SK-N-SH (cell line): ENCODE data around the gene KIF25.

ENCODE experiments used
- CHD2 ChIP-seq: fragments of 150-350 bp; IDR thresholded peaks from 2 replicates; pipeline ENCODE4 v1.6.1; 2018; ENCODE audit warnings: low read length; ENCODE audit not compliant: partially characterized antibody
- EZH2phosphoT487 ChIP-seq: fragments of 200-600 bp; sonication (generic); IDR thresholded peaks from 2 replicates; pipeline ENCODE4 v1.6.1; 2017; ENCODE audit warnings: low read depth, mixed run types, mild to moderate bottlenecking, antibody characterized with exemption, moderate library complexity, borderline replicate concordance
- POLR2AphosphoS5 ChIP-seq: IDR thresholded peaks from 2 replicates; pipeline ENCODE4 v1.6.1; 2012; ENCODE audit warnings: low read depth, low read length
- TAF1 ChIP-seq: IDR thresholded peaks from 2 replicates; pipeline ENCODE4 v1.6.1; 2012; ENCODE audit warnings: low read depth, mild to moderate bottlenecking, low read length, moderate library complexity, borderline replicate concordance
- TF ChIP-seq, protein P1 (sequence below): fragments of 200-600 bp; sonication (generic); IDR thresholded peaks from 2 replicates; pipeline ENCODE4 v1.6.1; 2017; ENCODE audit warnings: antibody characterized with exemption, mild to moderate bottlenecking, moderate library complexity
- TF ChIP-seq, protein P2 (sequence below): fragments of 150-350 bp; IDR thresholded peaks from 2 replicates; pipeline ENCODE4 v1.6.1; 2017; ENCODE audit warnings: antibody characterized with exemption, low read length, low read depth, borderline replicate concordance
- TF ChIP-seq, protein P3 (sequence below): IDR thresholded peaks from 2 replicates; pipeline ENCODE4 v1.4.0; 2012; ENCODE audit warnings: low read depth

DNA sequence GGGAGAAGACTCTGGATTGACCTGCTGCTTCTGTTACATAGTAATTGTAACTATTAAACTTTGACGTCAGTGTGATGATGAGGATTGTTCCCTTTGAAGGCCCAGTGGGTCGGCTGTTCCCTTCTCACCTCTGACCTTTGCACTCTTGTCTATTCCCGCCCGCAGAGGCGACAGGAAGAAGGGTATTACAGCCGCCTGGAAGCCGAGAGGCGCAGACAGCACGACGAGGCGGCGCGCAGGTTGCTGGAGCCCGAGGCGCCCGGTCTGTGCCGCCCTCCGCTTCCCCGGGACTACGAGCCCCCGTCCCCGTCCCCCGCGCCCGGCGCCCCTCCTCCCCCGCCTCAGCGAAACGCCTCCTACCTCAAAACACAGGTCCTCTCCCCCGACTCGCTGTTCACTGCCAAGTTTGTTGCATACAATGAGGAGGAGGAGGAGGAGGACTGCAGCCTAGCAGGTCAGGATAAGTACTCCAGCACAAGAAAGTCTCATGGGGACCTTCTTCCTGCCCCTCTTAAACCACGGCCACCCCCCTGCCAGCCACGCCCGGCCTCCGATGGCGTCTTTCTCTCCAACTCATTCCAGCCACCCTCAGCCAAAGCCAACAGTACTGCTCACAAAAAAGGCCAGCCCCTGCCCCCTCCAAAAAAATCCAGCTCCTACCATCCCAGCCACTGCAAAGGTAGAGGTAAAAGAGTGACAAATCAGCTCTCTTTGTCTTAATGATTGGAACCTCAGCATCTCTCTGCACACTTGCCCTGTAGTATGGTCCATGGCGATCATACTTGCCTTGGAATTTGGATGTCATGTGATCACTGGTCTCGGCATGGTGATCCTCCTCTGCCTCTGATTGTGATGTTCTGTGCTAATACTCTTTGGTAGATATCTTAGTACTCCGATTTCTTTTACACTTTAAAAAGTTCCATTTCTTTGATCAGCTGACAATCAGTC lies 31.6 kb upstream of the KIF25 start:
- TF ChIP-seq EZH2phosphoT487 (no peak), TAF1 (no peak), POLR2AphosphoS5 (no peak), CHD2 (no peak)
- TF ChIP-seq, protein P1, sequence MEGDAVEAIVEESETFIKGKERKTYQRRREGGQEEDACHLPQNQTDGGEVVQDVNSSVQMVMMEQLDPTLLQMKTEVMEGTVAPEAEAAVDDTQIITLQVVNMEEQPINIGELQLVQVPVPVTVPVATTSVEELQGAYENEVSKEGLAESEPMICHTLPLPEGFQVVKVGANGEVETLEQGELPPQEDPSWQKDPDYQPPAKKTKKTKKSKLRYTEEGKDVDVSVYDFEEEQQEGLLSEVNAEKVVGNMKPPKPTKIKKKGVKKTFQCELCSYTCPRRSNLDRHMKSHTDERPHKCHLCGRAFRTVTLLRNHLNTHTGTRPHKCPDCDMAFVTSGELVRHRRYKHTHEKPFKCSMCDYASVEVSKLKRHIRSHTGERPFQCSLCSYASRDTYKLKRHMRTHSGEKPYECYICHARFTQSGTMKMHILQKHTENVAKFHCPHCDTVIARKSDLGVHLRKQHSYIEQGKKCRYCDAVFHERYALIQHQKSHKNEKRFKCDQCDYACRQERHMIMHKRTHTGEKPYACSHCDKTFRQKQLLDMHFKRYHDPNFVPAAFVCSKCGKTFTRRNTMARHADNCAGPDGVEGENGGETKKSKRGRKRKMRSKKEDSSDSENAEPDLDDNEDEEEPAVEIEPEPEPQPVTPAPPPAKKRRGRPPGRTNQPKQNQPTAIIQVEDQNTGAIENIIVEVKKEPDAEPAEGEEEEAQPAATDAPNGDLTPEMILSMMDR, result no peak
- TF ChIP-seq, protein P2, sequence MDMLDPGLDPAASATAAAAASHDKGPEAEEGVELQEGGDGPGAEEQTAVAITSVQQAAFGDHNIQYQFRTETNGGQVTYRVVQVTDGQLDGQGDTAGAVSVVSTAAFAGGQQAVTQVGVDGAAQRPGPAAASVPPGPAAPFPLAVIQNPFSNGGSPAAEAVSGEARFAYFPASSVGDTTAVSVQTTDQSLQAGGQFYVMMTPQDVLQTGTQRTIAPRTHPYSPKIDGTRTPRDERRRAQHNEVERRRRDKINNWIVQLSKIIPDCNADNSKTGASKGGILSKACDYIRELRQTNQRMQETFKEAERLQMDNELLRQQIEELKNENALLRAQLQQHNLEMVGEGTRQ, result no peak
- TF ChIP-seq, protein P3, sequence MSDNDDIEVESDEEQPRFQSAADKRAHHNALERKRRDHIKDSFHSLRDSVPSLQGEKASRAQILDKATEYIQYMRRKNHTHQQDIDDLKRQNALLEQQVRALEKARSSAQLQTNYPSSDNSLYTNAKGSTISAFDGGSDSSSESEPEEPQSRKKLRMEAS, result no peak
